Erythroblast (primary cell): ENCODE data around the gene PACS2.

ENCODE experiments used
- GATA1 ChIP-seq: IDR thresholded peaks from 2 replicates; pipeline ENCODE4 v1.6.1; 2011; ENCODE audit warnings: low read depth, mild to moderate bottlenecking, control low read depth, low read length, moderate library complexity
- POLR2A ChIP-seq: IDR thresholded peaks from 2 replicates; pipeline ENCODE4 v1.6.1; 2011; ENCODE audit warnings: mild to moderate bottlenecking, low read length

- TF ChIP-seq POLR2A (no peak), GATA1 (no peak)
Observed at GRCh38 chr14:105311838-105312237, 2.7 kb upstream of the PACS2 start.
